ENCODE results near the gene PHACTR3.

PHACTR3 gene

GRCh38 chr20:59622496-59622895 lies 18.2 kb downstream of the PHACTR3 start:
- no peak for DNase-seq (ENCODE audit: low spot score)

- no peak for DNase-seq (ENCODE audit: low spot score)
Measured at GRCh38 chr20:59623133-59623532, 18.8 kb downstream of the PHACTR3 start.

- no peak for DNase-seq (ENCODE audit: low spot score)
Measured at GRCh38 chr20:59623583-59623982, 19.2 kb downstream of the PHACTR3 start.

DNA sequence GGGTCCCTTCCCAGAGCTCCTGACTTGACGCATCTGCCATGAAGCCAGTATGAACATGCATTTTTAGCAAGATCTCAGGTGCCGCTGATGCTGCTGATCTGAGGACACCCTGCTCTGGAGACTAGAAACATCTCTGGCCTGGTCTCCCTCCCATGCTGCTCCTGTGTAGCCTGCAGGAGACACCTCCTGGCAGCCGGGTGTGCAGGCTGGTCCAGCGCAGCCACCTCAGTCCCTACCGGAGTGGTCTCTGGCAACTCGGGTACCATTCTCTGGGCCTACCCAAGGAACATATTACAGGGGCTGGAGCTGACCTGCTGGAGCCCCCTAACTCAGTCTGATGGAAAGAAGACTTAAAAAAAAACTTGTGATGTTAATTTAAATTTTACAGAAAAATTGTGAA lies 20.1 kb downstream of the PHACTR3 start:
- DNase-seq (ENCODE audit: low spot score) = no peak

GRCh38 chr20:59625214-59625922 lies 21.0 kb downstream of the PHACTR3 start:
- no peak for DNase-seq (ENCODE audit: low spot score)

- DNase-seq (ENCODE audit: low spot score) = no peak
Measured at GRCh38 chr20:59627298-59627697, 23.0 kb downstream of the PHACTR3 start.

DNA sequence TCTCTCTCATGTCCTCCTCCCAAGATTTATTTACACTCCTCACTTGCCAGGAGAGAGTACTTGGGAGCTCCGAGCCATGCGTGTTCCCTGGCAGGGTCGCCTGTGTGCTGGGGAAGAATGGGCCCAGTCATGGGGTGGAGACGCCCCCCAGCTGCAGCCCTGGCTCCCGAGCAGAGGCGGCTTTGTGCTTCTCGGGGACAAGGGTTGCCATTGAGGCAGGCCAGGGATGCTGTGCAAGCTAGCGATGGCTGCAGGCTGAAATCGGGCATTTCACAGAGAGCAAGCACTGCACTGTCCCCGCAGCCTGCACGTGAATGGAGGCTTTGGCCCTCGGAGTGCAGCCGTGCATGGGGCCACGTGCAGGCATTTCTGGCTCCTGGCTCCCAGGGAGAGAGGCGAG lies 23.8 kb downstream of the PHACTR3 start:
- no peak for DNase-seq (ENCODE audit: low spot score)

DNA sequence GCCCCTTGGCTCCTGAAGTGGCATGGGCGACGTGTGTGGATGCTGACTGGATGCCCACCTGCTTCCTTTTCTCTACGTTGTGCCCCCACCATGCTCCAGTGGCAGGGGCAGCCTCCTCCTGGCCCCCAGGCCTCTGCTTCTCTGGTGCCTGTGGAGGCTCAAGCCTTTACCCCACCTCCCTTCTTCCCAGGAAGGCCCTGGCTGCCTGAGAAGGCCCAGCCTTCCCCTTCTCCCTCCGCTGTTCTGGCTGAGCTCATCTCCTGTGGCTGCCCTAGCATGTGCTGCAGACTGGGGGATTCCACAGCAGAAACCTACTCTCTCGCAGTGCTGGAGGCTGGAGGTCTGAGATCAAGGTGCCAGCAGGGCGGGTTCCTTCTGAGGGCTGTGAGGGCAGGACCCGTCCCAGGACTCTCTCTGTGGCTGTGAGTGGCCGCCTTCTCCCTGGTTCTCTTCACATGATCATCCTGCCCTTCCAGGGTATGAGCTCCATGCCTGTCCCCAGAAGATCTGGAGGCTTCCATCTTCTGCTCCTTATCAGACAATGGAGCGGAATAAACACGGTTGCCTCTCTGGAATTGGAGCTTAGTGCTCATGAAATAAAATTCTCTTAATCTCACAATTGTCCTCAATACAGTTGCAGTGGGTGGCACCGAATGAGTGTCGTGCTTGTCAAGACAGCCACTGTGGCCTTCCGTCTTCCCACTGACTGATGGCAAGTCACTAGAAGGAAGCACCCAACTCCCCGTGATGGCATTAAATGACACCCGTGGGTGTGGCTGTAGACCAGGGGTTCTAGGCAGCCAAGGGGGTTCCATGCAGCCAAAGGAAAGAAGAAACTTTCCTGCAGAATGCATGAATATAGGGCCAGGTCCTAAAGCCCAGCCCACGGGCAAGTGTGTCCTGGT lies 25.1 kb downstream of the PHACTR3 start:
- no peak for DNase-seq (ENCODE audit: low spot score)

DNA sequence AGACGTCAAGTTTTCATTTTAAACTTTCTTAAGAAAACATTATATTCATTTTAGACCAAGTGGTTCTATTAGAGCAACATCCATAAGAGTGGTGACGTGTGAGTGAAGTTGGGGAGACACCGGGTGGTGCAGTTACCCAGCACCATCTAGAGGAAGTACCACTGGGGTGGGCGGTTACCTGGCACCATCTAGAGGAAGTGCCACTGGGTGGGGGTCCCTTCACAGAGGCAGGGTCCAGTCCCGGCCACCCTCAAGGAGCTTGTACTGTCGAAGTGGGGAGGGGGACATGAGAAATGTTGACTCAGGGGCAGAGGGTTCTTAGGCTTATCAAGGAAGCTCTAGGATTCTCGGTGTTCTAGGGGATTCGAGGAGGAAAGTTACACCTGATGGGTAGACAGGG lies 26.2 kb downstream of the PHACTR3 start:
- DNase-seq (ENCODE audit: low spot score) = no peak

DNA sequence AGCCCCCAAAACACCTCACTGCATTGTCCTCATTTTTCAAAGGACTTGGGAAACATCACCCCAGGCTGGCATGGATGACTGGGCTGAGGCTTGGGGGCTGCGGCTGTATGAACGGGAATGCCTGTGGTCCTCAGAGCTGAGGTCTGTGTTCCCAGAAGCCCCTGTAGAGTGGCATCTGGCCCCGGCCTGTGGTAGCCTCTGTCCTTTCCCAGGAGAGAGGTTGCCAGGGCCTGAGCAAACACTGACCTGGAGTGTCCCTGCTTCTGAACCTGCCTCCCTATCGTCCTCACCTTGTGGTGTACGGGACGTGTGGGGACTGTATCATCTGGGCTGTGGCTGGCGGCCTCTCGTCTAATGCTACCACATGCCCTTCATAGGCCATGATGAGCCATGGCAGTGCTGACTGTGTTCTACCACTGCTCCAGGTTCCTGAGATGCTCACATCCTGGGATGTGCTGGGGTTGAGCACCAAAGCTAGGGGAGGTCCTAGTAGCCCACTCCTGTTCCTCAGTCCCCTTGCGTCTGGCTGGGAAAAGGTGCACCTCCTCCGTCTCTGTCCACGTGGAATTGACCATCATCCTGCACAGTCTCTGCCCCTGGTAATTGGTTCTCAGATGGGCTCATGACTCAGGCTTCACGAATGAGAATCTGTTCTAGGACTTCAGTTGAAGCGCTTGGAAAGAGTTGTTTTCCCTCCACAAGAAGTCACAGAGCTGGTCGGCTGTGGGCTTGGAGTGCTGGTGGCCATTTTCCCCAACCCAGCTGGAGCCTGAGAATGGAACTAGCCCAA lies 27.6 kb downstream of the PHACTR3 start:
- no peak for DNase-seq (ENCODE audit: low spot score)

- DNase-seq (ENCODE audit: low spot score) = no peak
Measured at GRCh38 chr20:59632541-59633113, 28.3 kb downstream of the PHACTR3 start.

GRCh38 chr20:59633656-59634251 lies 29.4 kb downstream of the PHACTR3 start:
- DNase-seq (ENCODE audit: low spot score) = no peak

DNA sequence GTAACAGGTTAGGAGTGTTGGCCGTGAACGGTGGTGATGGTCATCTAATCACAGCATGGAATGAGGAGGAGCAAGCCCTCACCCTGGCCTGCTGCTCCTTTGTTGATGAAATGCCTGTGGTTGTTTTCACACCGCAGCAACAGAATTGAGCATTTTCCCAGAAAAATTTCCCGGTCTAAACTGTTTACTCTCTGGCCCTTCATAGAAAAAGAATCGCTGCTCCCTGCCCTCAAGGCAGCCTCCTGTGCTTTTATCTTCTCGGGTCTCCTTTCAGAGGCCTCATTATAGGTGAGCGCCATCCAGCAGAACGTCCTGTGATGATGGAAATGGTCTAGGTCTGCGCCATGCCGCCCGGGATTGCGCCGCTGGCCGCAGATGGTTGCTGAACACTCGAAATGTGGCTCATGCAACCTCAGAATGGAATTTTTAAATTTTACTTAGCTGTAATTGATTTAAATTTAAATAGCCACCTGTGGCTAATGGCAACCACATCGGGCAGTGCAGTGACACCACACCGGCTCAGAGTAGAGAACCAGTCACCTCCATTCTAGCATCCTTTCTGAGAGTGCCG lies 30.2 kb downstream of the PHACTR3 start:
- no peak for DNase-seq (ENCODE audit: low spot score)

- no peak for DNase-seq (ENCODE audit: low spot score)
Measured at GRCh38 chr20:59636766-59637370, 32.5 kb downstream of the PHACTR3 start.

DNA sequence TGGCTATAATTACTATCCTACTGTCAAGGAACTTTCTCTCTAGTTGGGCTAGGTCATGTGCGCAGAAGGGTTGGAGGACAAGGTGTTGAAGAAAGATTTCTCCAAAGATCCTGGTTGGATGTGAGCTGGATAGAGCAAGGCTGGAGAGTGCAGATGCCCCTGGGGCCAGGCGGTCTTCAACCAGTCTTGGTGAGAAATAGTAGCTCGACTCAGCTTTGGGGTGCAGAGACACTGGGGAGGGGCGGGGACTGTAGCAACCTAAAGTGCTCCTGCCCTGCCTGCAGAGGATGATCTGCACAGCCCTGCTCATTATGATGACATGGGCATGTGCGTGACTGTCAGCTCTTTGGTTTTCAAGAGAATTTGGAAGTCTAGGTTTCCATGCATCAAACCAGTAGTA lies 35.9 kb downstream of the PHACTR3 start:
- no peak for DNase-seq (ENCODE audit: low spot score)

- no peak for DNase-seq (ENCODE audit: low spot score)
Measured at GRCh38 chr20:59643615-59644061, 39.3 kb downstream of the PHACTR3 start.

DNA sequence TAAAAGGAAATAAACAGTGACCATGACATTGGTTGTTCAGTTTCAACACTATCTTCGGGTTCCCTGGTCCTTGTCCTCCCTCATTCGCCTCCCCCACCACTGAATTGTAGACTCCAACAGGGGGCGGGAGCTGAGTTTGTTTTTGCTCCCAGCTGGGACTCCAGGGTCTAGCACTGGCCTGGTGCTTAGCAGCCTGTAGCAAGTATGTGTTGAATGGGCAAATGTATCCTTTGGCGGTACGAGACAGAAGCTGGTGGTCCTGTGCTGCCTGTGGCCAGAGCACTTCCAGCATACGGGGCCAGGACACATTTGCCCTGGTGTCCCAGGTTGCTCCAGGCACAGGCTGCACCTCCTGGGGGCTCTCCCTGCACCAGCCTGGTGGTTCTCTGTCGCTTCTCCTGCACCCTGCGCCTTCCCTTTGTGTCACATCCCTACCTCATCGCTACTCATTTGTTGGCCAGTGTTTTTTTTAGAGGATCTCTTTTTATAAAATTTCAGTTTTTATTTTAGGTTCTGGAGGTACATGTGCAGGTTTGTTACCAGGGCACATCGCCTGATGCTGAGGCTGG lies 40.1 kb downstream of the PHACTR3 start:
- DNase-seq (ENCODE audit: low spot score) = no peak

GRCh38 chr20:59645271-59645670 lies 40.9 kb downstream of the PHACTR3 start:
- DNase-seq (ENCODE audit: low spot score) = no peak

- DNase-seq (ENCODE audit: low spot score) = no peak
Measured at GRCh38 chr20:59645761-59646171, 41.4 kb downstream of the PHACTR3 start.

- no peak for DNase-seq (ENCODE audit: low spot score)
Measured at GRCh38 chr20:59646487-59646886, 42.1 kb downstream of the PHACTR3 start.

DNA sequence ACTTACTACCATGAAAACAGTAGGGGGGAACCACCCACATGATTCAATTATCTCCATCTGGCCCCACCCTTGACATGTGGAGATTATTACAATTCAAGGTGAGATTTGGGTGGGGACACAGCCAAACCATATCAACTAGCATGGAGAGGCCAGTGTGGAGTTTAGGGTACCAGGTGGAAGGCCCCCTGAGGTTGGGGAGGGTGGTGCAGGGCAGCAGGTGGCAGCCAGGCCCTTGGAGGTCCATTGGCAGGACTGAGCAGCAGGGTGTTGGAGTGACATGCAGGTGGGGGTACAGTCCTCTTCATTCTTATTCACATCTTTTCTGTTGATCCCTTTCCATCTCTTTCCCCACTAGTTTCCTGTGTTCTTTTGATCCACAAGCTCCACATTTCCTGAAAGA lies 42.9 kb downstream of the PHACTR3 start:
- DNase-seq (ENCODE audit: low spot score) = no peak
